T-helper 1 cell (primary cell): ENCODE data around the gene KIAA1217.

ENCODE experiments used
- DNase-seq, 5 donors: peaks; one replicate each; pipeline ENCODE4 v3.0.0-alpha.2; 2012 to 2020

Gene KIAA1217

DNA sequence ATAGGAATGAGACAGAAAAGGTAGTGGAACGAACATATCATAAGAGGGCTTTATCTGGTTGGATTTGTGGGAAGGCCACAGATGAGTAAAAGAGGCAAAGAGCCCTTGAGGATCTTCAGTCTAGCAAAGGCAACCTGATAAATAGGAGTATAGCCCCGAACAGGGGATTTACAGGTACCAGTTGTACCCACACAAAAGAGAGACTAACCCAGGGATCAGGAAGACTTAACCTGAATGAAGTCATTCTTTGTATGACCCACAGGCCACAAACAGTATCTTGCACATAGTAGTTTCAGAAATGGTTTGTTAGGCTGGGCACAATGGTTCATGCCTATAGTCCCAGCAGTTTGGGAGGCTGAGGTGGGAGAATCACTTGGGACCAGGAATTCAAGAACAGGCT lies 306.5 kb downstream of the KIAA1217 start:
- DNase-seq: no peak

DNA sequence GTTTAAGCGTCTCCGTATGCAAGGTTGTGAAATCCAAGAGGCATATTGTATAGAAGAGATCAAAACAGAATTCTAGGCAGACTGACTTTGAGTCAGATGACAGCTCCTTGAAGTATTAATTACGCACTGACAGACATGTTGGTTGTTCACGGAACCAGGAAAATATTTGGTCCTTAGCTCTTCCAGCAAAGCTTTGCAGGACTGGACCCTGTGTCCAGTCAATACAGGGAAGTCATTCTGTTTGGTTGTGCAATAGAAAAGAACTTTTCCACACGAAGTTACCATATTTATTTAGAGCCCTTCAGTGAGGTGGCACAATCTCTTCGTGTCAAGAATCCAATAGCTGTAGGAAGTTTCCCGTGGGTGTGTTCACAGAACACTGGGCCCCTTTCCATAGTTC lies 309.5 kb downstream of the KIAA1217 start:
- DNase-seq: no peak

DNA sequence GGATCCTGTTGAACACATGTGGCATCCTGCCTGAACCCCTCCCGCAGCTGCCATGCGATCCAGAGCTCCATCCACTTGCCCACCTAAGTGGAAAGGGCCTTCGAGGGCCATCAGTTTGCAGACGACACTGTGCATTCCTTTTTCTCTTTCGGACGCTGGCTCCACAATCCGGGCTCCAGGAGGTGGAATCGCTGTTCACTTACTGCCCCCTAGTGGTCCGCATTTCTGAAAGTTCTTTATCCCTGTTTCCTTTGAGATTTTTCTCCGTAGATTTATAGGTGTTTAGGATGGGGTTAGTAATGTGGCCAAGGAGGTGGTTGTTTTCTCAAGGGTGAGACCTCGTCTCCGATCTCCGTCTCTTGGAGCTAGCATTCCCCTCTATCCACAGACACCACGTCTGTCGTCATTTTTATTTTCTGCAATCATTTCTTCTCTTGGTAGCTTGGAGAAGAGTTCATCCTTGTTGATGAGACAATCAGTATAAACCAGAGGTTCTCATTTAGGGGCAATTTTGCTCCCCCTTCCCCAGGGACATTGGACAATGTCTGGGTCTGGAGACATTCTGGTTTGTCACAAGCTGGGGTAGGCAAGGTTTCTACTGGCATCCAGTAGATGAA lies 310.2 kb downstream of the KIAA1217 start:
- peak in 2 of 5 donors; percentile 19 to 30 for DNase-seq

DNA sequence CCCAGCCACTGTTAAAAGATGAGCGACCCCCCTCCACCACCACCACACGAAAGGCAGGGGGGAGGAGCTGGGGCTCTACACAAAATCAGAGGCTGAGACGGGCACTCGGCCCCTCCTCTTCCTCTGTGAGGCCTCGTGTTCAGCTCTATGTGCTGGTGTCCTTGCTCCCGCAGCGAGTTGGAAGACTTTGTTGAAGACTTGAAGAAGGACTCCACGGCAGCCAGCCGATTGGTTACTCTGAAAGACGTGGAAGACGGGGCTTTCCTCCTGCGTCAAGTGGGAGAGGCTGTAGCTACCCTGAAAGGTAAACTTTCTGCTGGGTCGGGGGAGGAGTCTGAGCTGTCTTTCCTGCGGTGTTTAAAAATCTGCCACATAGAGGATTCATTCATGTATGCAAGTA lies 311.0 kb downstream of the KIAA1217 start:
- DNase-seq: peak in 3 of 5 donors; percentile 7 to 32 (median 16)

DNA sequence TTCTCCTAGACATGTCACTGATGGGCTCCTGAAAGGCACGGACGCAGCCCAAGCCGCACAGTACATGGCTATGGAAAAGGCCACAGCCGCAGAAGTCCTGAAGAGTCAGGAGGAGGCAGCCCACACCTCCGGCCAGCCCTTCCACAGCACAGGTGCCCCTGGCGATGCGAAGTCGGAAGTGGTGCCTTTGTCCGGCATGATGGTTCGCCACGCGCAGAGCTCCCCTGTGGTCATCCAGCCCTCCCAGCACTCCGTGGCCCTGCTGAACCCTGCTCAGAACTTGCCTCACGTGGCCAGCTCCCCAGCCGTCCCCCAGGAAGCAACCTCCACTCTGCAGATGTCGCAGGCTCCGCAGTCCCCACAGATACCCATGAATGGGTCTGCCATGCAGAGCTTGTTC lies 315.4 kb downstream of the KIAA1217 start:
- no peak for DNase-seq

DNA sequence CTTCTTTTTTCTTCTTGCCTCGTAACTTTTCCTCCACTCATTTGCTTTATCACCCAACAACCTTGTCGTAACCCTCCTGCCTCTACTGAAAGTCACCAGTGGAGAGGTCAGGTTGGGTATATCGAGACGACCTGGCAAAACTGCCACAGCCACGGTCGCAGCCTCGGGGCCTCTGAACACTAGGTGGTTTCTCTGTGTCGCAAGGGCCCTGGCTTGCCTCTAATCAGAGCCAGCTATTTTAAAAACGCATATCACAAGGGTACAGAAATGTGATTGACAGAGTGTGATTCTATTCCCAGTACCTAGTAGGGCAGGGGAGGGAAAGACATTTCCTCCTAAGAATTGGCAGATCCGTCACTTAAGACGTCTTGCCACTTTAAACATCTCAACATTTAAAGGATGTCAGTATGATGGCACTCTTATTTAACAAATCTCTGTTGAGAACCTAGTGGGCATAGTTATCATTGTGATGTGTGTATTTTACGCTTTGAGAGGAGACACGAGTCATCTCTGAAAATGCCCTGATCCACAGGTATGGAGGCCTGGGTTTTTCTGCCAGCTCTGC lies 317.2 kb downstream of the KIAA1217 start:
- no peak for DNase-seq

DNA sequence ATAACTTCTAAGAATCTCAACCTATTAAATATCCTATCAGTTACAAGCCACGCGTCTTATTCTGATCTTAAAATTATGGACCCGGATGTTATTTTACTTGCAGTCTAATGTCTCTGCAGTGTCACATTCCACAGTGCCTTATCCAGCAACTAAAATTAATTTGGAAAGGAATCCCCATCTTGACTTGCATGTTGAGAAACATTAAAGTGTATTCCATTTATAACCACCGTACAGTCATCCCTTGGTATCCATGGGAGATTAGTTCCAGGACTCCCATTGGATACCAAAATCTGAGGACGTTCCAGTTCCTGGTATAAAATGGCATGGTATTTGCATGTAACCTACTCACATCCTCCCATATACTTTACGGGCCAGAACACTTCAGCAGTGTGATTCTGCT lies 320.0 kb downstream of the KIAA1217 start:
- DNase-seq: no peak

DNA sequence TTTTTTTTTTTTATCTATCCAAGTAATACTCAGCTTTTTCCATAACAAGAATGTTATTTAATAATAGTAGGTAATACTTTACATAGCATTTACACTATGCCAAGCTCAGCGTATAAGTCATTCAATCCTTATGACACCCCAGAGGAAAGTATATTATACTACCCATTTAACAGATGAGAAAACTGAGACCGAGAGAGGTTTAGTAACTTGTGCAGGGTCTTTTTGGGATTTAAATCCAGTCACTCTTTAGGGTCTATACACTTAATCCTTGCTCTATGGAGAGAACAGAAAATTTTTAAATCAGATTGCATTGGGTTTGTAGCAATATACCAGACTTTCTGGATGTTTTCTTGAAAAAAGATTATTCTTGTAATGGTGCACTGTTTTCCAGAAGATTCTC lies 322.5 kb downstream of the KIAA1217 start:
- DNase-seq: no peak

DNA sequence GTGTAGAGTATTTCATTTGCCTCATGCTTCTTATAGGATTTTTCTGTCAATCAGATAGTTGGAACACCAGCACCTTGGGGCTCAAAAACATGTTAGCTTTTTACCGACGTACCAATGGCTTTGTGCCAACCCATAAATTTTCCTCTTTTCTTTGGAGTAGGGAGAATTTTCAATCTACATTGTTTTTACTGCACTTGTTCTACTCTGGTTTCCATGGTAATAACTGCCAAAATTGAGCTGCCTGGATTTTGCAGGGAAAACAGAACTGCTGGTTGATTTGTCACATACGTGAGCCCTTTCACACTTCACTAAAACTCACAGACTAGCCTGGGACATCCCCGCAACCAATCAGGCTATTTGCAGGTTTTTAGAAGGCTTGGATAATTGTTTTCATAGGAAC lies 325.0 kb downstream of the KIAA1217 start:
- DNase-seq: no peak

DNA sequence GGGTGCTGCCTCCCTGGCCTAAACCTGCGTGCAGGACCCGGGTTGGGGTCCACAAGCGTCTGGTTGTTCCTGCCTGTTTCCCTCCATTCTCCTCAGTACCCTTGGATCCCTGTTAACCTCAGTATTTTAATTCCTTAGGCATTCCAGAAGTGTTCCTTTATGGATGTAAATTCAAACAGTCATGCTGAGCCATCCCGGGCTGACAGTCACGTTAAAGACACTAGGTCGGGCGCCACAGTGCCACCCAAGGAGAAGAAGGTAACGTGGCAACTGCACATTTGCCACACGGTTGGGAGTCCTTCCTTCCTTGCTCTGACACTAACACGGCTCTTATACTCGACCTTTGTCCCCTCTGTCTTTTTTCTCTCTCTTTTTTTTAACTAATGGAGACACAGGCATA lies 327.7 kb downstream of the KIAA1217 start:
- DNase-seq: no peak

DNA sequence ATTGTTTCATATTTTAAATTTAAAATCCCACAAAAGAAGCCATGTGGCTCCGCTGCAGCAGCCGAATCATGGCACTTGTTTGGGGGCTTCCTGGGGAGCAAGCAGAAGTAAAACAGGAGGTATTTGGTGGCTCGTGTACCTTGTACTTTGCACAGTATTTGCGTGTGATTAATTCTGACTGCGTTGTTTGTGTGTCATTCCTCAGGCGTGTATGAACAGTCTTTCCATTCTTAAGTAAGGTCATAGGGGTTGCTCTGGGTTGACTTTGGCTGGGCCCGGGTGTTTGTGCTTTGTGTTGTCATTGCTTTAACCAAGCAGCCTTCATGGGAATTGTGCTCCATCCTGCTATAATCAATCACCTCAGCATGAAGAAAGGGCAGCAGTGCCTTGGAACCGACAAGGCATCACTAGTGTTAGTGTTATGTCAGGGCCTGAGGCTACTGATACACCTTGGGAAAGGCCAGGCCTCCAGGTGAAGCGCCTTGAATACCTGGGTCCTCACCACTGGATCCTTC lies 332.4 kb downstream of the KIAA1217 start:
- DNase-seq: no peak

DNA sequence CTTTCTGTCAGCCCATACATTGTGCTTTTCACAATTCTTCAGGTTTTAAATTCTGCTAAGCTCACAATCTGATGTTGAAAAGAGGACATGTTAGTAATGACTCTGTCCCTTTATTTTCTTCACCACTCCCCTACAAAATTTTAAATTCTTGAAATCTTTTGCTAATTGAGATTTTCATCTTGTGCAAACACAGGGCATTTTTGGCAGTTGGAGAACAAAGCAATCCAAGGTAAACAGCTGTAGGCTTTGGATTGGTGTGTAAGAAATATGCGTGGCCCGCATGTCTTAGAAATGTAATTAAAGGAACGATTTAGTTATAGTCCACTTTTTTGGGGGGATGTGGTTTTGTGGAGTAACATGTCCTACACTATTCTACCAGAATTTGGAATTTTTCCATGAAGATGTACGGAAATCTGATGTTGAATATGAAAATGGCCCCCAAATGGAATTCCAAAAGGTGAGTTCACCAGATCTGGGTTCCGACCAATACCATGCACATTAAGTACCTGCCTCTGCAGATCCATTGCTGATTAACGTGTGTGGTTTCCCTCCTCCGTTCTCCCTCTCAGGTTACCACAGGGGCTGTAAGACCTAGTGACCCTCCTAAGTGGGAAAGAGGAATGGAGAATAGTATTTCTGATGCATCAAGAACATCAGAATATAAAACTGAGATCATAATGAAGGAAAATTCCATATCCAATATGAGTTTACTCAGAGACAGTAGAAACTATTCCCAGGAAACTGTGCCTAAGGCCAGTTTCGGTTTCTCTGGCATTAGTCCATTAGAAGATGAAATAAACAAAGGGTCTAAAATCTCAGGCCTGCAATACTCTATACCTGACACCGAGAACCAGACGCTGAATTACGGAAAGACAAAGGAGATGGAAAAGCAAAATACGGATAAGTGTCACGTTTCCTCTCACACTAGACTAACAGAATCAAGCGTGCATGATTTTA lies 333.7 kb downstream of the KIAA1217 start:
- no peak for DNase-seq

DNA sequence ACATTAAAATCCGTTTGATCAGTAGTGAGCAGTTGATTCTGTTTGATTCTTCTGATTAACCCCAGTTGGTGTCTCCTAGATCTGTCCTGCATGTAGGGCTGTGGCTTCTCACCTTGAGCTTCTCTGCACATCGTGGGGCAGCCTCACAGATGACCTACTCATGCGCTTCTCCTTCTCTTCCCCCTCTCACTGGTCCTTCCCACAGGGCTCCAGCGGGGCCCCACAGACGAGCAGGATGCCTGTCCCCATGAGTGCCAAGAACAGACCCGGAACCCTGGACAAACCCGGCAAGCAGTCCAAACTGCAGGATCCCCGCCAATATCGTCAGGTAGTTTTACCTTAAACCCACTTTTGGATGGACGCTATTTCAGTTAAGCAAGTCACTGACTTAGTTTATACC lies 335.8 kb downstream of the KIAA1217 start:
- DNase-seq: no peak

DNA sequence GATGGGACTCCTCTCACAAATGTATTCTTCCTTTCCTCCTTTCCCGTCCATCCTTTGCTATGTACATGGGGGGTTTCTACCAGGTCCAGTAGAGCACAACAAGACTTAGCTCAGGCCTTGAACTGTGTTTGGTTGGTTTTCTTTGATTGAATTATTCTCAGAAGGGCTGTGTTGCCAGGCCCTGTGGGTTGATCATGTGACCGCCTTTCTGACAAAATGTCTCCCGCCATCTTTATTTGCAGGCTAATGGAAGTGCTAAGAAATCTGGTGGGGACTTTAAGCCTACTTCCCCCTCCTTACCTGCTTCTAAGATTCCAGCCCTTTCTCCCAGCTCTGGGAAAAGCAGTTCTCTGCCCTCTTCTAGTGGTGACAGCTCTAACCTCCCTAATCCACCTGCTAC lies 336.6 kb downstream of the KIAA1217 start:
- DNase-seq: no peak

DNA sequence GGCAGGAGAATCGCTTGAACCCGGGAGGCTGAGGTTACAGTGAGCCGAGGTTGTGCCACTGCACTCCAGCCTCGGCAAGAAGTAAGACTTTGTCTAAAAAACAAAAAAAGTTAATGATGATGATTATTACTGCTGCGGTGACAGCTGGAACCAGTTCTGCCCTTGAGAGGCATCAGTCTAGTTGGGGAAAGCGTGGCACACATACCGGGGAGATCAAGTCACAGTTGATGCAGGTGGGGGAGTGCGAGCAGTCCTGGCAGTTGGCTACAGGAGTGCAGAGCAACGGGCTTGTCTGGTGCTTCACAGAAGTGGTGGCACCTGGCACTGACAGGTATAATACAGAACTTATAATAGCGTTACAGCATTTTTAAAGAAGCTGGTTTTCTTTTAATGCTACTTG lies 341.7 kb downstream of the KIAA1217 start:
- DNase-seq: no peak

DNA sequence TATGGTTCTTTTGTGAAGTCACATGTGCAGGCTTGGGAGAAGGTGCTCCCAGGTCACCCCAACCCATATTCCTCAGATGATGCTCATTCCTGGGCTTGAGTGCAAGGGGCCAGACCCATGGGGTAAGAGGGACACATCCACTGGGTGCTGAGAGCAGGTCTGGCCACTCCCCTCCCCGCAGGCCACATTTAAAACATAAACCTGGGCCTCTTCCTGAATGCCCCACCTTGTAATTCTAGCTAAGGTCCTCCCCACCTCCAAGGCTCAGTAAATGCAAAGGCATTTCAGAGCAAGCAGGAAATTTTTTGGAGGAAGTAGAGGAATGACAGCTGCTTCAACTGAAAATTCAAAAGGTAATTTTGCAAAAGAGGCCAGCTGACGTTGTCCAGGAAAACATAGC lies 342.2 kb downstream of the KIAA1217 start:
- no peak for DNase-seq

DNA sequence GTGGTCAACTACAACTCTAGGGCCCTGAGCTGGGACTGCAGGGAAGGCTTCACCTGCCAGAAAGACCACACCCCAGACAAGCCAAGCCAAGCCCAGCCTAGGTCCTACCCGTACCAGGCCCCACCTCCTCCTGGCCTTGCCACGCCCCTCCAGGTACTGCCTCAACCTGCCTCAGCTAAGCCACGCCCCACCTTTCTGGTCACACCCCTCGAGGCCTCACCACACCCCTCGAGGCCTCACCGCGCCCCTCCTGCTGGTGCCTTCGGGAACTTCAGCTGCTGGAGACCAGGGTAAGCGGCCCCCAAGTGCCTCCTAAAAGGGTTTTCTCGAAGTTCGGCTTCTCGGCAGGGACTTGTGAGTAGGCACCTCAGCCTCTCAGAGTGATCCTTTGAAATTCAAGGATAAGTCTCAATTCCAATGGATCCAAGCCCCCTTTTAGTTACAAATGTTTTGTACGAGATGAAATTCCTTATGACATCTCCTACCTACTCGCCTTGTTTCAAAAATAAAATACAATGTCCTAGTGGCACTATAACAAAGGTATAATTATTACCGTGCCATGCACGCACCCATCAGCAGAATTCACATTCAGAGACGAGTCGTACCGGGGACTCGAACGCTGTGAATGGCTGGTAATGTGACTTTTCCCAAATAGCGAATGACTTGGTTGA lies 343.5 kb downstream of the KIAA1217 start:
- DNase-seq: peak in 1 of 5 donors; percentile 19

DNA sequence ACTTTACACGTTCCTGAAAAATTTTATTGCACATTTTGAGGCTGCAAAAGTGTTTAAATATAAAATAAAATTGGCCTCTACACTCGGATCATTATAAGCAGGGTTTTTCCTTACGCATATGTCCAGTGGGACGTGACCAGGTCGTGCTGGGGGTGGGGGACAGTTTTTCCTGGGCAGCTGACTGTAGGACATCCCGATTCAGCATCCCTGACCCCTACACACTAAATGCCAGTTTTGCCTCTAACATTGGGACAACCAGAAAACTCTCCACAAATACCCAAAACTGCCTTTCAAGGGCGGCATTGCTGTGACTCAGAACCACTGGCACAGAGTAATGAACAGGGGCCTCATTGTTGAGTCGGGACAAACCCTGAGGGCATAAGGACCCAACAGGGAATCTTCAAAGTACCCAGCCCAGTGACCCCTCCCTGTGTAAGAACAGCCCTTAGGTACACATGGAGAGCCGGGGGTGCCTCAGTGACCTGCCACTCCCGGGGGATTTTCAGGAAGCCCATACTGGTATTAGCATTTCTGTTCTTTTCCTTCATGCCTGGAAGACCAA lies 344.2 kb downstream of the KIAA1217 start:
- no peak for DNase-seq

DNA sequence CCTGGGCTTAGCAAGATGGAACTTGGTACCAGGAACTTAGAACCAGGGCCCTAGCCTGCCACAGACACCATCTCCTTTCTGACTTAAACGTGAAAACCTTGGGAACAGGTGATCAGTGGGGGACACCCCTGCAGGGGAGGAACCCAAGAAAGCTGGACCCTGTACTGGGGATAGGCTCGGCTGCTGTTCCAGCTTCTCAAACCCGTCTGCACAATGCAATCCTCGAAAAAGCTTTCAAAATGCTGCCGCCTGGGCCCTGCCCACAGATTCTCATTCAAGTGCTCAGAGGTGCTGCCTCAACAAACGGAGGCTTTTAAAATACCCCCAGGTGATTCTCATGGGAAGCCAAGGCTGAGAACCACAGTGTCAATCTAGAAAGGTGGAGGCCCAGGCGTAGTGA lies 345.1 kb downstream of the KIAA1217 start:
- no peak for DNase-seq

DNA sequence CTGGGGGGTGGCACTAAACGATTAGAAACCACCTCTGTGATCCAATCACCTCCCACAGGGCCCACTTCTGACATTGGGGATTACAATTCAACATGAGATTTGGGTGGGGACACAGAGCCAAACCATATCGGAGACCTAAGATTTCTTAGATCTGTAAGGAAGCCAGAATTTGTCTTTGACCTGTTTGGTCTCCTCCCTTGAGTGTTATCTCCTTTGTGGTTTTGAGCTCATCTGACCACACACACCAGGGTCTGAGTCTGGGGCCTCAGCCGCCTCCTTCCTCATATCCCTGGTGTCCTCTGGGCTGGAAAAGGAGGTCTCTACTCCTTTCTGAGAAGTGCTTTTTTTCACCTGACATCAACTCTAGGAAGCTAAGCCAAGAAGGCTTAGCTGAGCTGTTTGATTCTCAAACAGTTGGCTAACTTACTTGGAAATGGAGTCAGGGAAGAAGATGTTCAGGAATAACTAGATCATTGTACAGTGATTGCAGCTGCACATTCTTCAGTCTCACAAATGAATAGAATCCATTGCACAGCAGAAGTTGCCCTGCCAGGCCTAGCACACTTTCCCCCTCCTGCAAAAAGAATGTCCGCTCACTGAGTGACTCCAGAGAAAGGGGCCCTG lies 347.3 kb downstream of the KIAA1217 start:
- no peak for DNase-seq

DNA sequence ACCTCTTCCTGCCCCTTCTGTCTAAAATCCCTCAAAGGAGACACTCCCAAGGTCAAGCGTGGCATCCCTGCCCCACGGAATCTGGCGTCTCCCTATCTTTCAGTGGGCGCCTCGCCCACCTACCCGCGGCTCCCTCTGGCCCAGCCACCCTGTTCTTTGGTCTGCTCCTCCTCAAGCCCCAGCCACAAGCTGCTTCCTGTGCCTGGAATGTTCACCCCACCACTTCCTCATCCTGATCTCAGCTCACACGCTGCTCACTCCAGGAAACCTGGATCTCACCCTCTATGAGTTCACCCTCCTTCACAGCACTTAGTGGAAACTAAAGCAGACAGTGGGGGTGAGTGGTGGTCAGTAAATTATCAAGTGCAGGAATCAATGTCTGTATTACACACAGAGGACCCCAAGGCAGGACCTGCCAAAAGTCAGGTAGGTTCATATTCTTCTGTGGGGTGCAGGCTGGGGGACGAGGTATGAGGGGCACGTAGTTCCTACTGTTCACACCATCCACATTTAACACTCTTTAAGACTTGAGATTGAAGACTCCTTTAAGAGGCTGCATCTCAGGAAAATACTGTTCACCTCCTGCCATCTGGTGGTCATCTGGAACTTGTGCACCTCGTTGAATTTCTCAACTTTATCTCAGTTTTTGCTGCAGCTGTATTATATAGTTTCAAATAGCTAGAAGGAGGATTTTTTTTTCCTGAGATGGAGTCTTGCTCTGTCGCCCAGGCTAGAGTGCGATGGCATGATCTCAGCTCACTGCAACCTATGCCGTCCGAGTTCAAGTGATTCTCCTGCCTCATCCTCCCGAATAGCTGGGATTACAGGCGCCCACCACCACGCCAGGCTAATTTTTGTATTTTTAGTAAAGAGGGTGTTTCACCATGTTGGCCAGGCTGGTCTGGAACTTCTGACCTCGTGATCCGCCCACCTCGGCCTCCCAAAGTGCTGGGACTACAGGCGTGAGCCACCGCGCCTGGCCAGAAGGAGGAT lies 348.1 kb downstream of the KIAA1217 start:
- DNase-seq: peak in 1 of 5 donors; percentile 27
